Smooth muscle cell of the brain vasculature (primary cell): ENCODE data around the gene IMMT.
A peak's percentile ranks its signal among the peaks of the same experiment; 100 is the strongest.

Source experiments
- DNase-seq: peaks from one replicate; pipeline ENCODE4 v3.0.0-alpha.2; 2012; ENCODE audit warnings: low read depth, low spot score

The IMMT gene

GRCh38 chr2:86143307-86143706, 52.0 kb downstream of the IMMT start:
- no peak for DNase-seq

- DNase-seq = no peak
Measured at GRCh38 chr2:86142436-86143257, 52.6 kb downstream of the IMMT start.

GRCh38 chr2:86140969-86141392, 54.3 kb downstream of the IMMT start:
- no peak for DNase-seq

GRCh38 chr2:86139981-86140380, 55.3 kb downstream of the IMMT start:
- DNase-seq = no peak

GRCh38 chr2:86138736-86139625, 56.3 kb downstream of the IMMT start:
- DNase-seq = no peak

GRCh38 chr2:86136141-86136540, 59.1 kb downstream of the IMMT start:
- no peak for DNase-seq

- DNase-seq = no peak
Measured at GRCh38 chr2:86135653-86136052, 59.6 kb downstream of the IMMT start.

GRCh38 chr2:86134709-86135108, 60.6 kb downstream of the IMMT start:
- no peak for DNase-seq

GRCh38 chr2:86124683-86125082, 70.6 kb downstream of the IMMT start:
- DNase-seq = no peak

- DNase-seq = no peak
Measured at GRCh38 chr2:86123328-86123925, 71.8 kb downstream of the IMMT start.

- DNase-seq = no peak
Measured at GRCh38 chr2:86118130-86118529, 77.1 kb downstream of the IMMT start.

GRCh38 chr2:86107031-86107430, 88.2 kb downstream of the IMMT start:
- no peak for DNase-seq

- peak; percentile 91 for DNase-seq
Measured at GRCh38 chr2:86105969-86106945, 89.0 kb downstream of the IMMT start, which contains the start of gene PTCD3. Gene PTCD3 (plus strand): TSS chr2:86106235. CDS start chr2:86106248, 13 bp downstream.

- peak; percentile 93 for DNase-seq
Measured at GRCh38 chr2:86105252-86105968, 89.9 kb downstream of the IMMT start, which contains the start of gene POLR1A. Gene POLR1A (minus strand): TSS chr2:86105886. CDS start chr2:86105776, 110 bp downstream.

- DNase-seq = no peak
Measured at GRCh38 chr2:86102157-86102556, 93.1 kb downstream of the IMMT start.

GRCh38 chr2:86097913-86098312, 97.3 kb downstream of the IMMT start:
- no peak for DNase-seq

GRCh38 chr2:86097114-86097896, 98.0 kb downstream of the IMMT start:
- DNase-seq = no peak

GRCh38 chr2:86094229-86094628, 101.0 kb downstream of the IMMT start:
- no peak for DNase-seq
